ENCODE results near the gene CEACAM4.

Gene CEACAM4

GRCh38 chr19:41620171-41620570, 6.7 kb downstream of the CEACAM4 start:
- Histone ChIP-seq H3K27ac (ENCODE audit: low read depth, low read length) (no peak overlapping the region), H4K20me1 (ENCODE audit: low read depth, low read length) (no peaks in the 10 kb centered on the region), H2AFZ (ENCODE audit: low read depth, low read length, severe bottlenecking) (no peak overlapping the region), H3K27me3 (ENCODE audit: low read length) (no peaks in the 10 kb centered on the region), H3K9ac (ENCODE audit: low read length) (no peak overlapping the region), H3K9me3 (ENCODE audit: insufficient read depth, low read length) (no peaks in the 10 kb centered on the region), H3K79me2 (ENCODE audit: insufficient read depth, low read length) (no peaks in the 10 kb centered on the region), H3K4me2 (ENCODE audit: low read depth, low read length, poor library complexity, severe bottlenecking) (no peak overlapping the region), H3K9me2 (replicated peaks; ENCODE audit: insufficient read depth, low read length) (no peaks in the 10 kb centered on the region), H3K36me3 (ENCODE audit: low read length) (no peaks in the 10 kb centered on the region), H3F3A (ENCODE audit: insufficient read depth) (no peaks in the 10 kb centered on the region), H3K4me3 (ENCODE audit: insufficient read depth, low read length, poor library complexity, severe bottlenecking) (no peak overlapping the region)
- no peak for TF ChIP-seq EZH2phosphoT487 (conservative IDR thresholded peaks at IDR 0.05; ENCODE audit: low read length)

GRCh38 chr19:41619018-41619556, 7.8 kb downstream of the CEACAM4 start:
- Histone ChIP-seq H3K9me3 (ENCODE audit: insufficient read depth, low read length) (no peaks in the 10 kb centered on the region), H2AFZ (ENCODE audit: low read depth, low read length, severe bottlenecking) (no peak overlapping the region), H3K27me3 (ENCODE audit: low read length) (no peaks in the 10 kb centered on the region), H3K4me2 (ENCODE audit: low read depth, low read length, poor library complexity, severe bottlenecking) (no peak overlapping the region), H3K79me2 (ENCODE audit: insufficient read depth, low read length) (no peaks in the 10 kb centered on the region), H4K20me1 (ENCODE audit: low read depth, low read length) (no peaks in the 10 kb centered on the region), H3K9me2 (replicated peaks; ENCODE audit: insufficient read depth, low read length) (no peaks in the 10 kb centered on the region), H3K4me3 (ENCODE audit: insufficient read depth, low read length, poor library complexity, severe bottlenecking) (no peak overlapping the region), H3K27ac (ENCODE audit: low read depth, low read length) (no peak overlapping the region), H3K36me3 (ENCODE audit: low read length) (no peaks in the 10 kb centered on the region), H3F3A (ENCODE audit: insufficient read depth) (no peaks in the 10 kb centered on the region), H3K9ac (ENCODE audit: low read length) (no peak overlapping the region)
- TF ChIP-seq EZH2phosphoT487 (conservative IDR thresholded peaks at IDR 0.05; ENCODE audit: low read length) = no peak
- TF ChIP-seq CTCF (IDR thresholded peaks at IDR 0.05; ENCODE audit: insufficient read depth, low read length, poor library complexity, severe bottlenecking) = no peak

GRCh38 chr19:41617941-41618730, 8.7 kb downstream of the CEACAM4 start:
- H3K27ac ChIP-seq (ENCODE audit: low read depth, low read length) = no peak overlapping the region
- no peaks in the 10 kb centered on the region for H3K79me2 ChIP-seq (ENCODE audit: insufficient read depth, low read length)
- TF ChIP-seq CTCF (IDR thresholded peaks at IDR 0.05; ENCODE audit: insufficient read depth, low read length, poor library complexity, severe bottlenecking) (no peak), EZH2phosphoT487 (conservative IDR thresholded peaks at IDR 0.05; ENCODE audit: low read length) (no peak)
- no peaks in the 10 kb centered on the region for H3F3A ChIP-seq (ENCODE audit: insufficient read depth)
- H3K9ac ChIP-seq (ENCODE audit: low read length) = no peak overlapping the region
- H3K36me3 ChIP-seq (ENCODE audit: low read length) = no peaks in the 10 kb centered on the region
- no peaks in the 10 kb centered on the region for H3K9me2 ChIP-seq (replicated peaks; ENCODE audit: insufficient read depth, low read length)
- H3K27me3 ChIP-seq (ENCODE audit: low read length) = no peaks in the 10 kb centered on the region
- no peak overlapping the region for H3K4me3 ChIP-seq (ENCODE audit: insufficient read depth, low read length, poor library complexity, severe bottlenecking)
- H3K4me2 ChIP-seq (ENCODE audit: low read depth, low read length, poor library complexity, severe bottlenecking) = no peak overlapping the region
- H4K20me1 ChIP-seq (ENCODE audit: low read depth, low read length) = no peaks in the 10 kb centered on the region
- no peak overlapping the region for H2AFZ ChIP-seq (ENCODE audit: low read depth, low read length, severe bottlenecking)
- H3K9me3 ChIP-seq (ENCODE audit: insufficient read depth, low read length) = no peaks in the 10 kb centered on the region
